Chondrocyte (in vitro differentiated cells): Measurements from ENCODE around the gene RMND5B. TPM values are rescaled to one million over a fixed set of nuclear protein-coding genes. Genes with fewer than 3 reads are reported as not detected.

ENCODE experiments used
- DNase-seq: peaks from one replicate; pipeline ENCODE4 v3.0.0; 2021; ENCODE audit warnings: mixed read lengths, low spot score
- H3K27ac Mint-ChIP-seq: one replicate; pipeline ENCODE4 v1.8.0; 2021; ENCODE audit warnings: mild to moderate bottlenecking, moderate library complexity, mixed read lengths; ENCODE audit not compliant: unreplicated experiment
- H3K27me3 Mint-ChIP-seq: 2 replicates; pipeline ENCODE4 v1.8.0; 2021; ENCODE audit warnings: low read depth, mixed read lengths
- H3K36me3 Mint-ChIP-seq: 2 replicates; pipeline ENCODE4 v1.8.0; 2021; ENCODE audit warnings: low read depth, mixed read lengths
- H3K4me1 Mint-ChIP-seq: 2 replicates; pipeline ENCODE4 v1.8.0; 2021; ENCODE audit warnings: low read depth, mild to moderate bottlenecking, mixed read lengths
- H3K4me3 Mint-ChIP-seq: one replicate; pipeline ENCODE4 v1.8.0; 2021; ENCODE audit warnings: mild to moderate bottlenecking, moderate library complexity, mixed read lengths; ENCODE audit not compliant: unreplicated experiment
- H3K9me3 Mint-ChIP-seq: 2 replicates; pipeline ENCODE4 v1.8.0; 2021; ENCODE audit warnings: low read depth, mixed read lengths
- CTCF ChIP-seq: fragments of 200-600 bp; sonication (generic); IDR thresholded peaks from 2 replicates; pipeline ENCODE4 v1.5.0; 2021; ENCODE audit warnings: antibody characterized with exemption, mild to moderate bottlenecking, moderate library complexity
- total RNA-seq: library from RNA; stranded (reverse); gene quantifications from 3 replicates; pipeline ENCODE4 v1.2.1, GENCODE V29; 2021

The RMND5B gene
- total RNA-seq, 1 donor from 2014 or later = 26.8 TPM

- Mint-ChIP-seq H3K9me3 (no peaks in the 10 kb centered on the region), H3K27ac (no peak overlapping the region)
Observed at GRCh38 chr5:178160176-178160575, 29.4 kb downstream of the RMND5B start.

GRCh38 chr5:178162481-178162880 is 31.7 kb downstream of the RMND5B start:
- H3K9me3 Mint-ChIP-seq = no peaks in the 10 kb centered on the region
- H3K36me3 Mint-ChIP-seq = no peaks in the 10 kb centered on the region
- H3K4me3 Mint-ChIP-seq = no peak overlapping the region
- no peak overlapping the region for H3K27ac Mint-ChIP-seq
- peaks cover 12% of the 10 kb centered on the region for H3K27me3 Mint-ChIP-seq
- no peak for TF ChIP-seq CTCF
- DNase-seq = no peak
- H3K4me1 Mint-ChIP-seq = peaks cover 6% of the 10 kb centered on the region

More at GRCh38 chr5:178160176-178160575, 29.4 kb downstream of the RMND5B start:
- peaks cover 12% of the 10 kb centered on the region for H3K27me3 Mint-ChIP-seq
- DNase-seq = no peak
- TF ChIP-seq CTCF = no peak
- no peaks in the 10 kb centered on the region for H3K36me3 Mint-ChIP-seq
- peaks cover 6% of the 10 kb centered on the region for H3K4me1 Mint-ChIP-seq
- H3K4me3 Mint-ChIP-seq = no peak overlapping the region

- DNase-seq = no peak
- Mint-ChIP-seq H3K4me3 (peak overlapping the region; percentile 58), H3K9me3 (no peaks in the 10 kb centered on the region)
Observed at GRCh38 chr5:178163772-178164735, 33.2 kb downstream of the RMND5B start.

GRCh38 chr5:178165581-178165980 is 34.8 kb downstream of the RMND5B start:
- Mint-ChIP-seq H3K27ac (no peak overlapping the region), H3K27me3 (peaks cover 12% of the 10 kb centered on the region), H3K4me3 (no peak overlapping the region), H3K9me3 (no peaks in the 10 kb centered on the region), H3K36me3 (no peaks in the 10 kb centered on the region), H3K4me1 (peaks cover 6% of the 10 kb centered on the region)
- no peak for DNase-seq
- no peak for TF ChIP-seq CTCF

More at GRCh38 chr5:178163772-178164735, 33.2 kb downstream of the RMND5B start:
- peak; percentile 99 for TF ChIP-seq CTCF
- Mint-ChIP-seq H3K27ac (no peak overlapping the region), H3K36me3 (no peaks in the 10 kb centered on the region), H3K27me3 (peaks cover 12% of the 10 kb centered on the region), H3K4me1 (peaks cover 6% of the 10 kb centered on the region)

- no peak for DNase-seq
- Mint-ChIP-seq H3K27ac (no peak overlapping the region), H3K4me1 (no peaks in the 10 kb centered on the region), H3K36me3 (no peaks in the 10 kb centered on the region), H3K27me3 (no peaks in the 10 kb centered on the region), H3K4me3 (no peak overlapping the region), H3K9me3 (no peaks in the 10 kb centered on the region)
- no peak for TF ChIP-seq CTCF
Observed at GRCh38 chr5:178170455-178170854, 39.6 kb downstream of the RMND5B start.
